ENCODE results near the gene NOL4L. TPM values are rescaled to one million over a fixed set of nuclear protein-coding genes. Genes with fewer than 3 reads are reported as not detected.

Gene NOL4L
- total RNA-seq, 1 donor from 2014 or later = 11.9 TPM

DNA sequence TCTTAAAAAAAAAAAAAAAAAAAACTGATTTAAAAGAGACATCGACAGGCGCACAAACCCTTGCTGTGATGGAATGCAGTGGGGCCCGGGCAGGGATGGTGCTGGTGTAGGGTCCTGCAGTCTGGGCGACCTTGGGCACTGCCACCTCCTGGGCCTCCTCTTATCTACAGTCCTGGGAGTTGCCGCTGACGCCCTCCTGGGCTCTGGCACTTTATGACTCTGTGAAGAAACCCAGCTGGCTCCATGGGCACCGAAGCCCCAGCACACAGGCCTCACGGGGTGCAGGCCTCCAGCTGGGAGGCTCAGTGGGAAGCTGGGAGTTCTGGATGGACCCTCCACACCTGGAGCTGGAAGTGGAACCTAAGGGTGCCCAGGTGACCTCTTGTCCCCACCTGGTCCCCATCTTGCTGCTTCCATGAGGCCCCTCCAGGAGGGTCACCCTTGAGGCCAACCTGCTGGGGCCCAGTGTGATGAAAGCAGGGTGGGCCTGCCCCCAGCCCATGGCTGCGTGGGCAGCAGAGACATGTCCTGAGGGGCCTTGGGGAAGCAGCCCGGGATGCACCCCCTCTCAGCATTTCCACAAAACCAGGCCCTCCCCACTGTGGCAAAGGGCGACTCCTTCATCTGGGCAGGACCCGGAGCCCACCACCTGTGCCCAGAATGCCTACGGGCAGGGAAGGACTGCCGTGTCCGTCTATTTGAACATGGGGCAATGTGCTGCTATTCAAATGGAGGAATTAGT, 122.1 kb downstream of the NOL4L start:
- Histone ChIP-seq H3K4me3 (no peak overlapping the region), H3K9ac (no peak overlapping the region), H3K4me1 (peaks cover 20% of the 10 kb centered on the region), H4K20me1 (ENCODE audit: low read depth) (peaks cover 57% of the 10 kb centered on the region), H3K79me2 (ENCODE audit: low read depth) (no peaks in the 10 kb centered on the region), H3K4me2 (peak overlapping the region; percentile 39), H3F3A (ENCODE audit: low read depth) (peaks cover 5% of the 10 kb centered on the region), H3K9me3 (ENCODE audit: low read depth) (no peaks in the 10 kb centered on the region), H3K27ac (no peak overlapping the region), H2AFZ (replicated peaks) (no peak overlapping the region), H3K27me3 (no peaks in the 10 kb centered on the region), H3K36me3 (no peaks in the 10 kb centered on the region)
- H3K4me3 Mint-ChIP-seq = no peak overlapping the region
- H3K27me3 Mint-ChIP-seq (ENCODE audit: insufficient read depth, low read depth) = peaks cover 2% of the 10 kb centered on the region
- DNase-seq (ENCODE audit: low spot score) = no peak
- H3K4me1 Mint-ChIP-seq = peaks cover 28% of the 10 kb centered on the region
- H3K9me3 Mint-ChIP-seq = no peaks in the 10 kb centered on the region
- peaks cover 3% of the 10 kb centered on the region for H3K36me3 Mint-ChIP-seq
- no peak overlapping the region for H3K27ac Mint-ChIP-seq
- TF ChIP-seq CTCF (IDR thresholded peaks at IDR 0.05) = no peak
- TF ChIP-seq EZH2phosphoT487 (IDR thresholded peaks at IDR 0.05) = no peak

GRCh38 chr20:32461836-32462600, 123.1 kb downstream of the NOL4L start:
- H3K27ac ChIP-seq = no peak overlapping the region
- TF ChIP-seq CTCF (IDR thresholded peaks at IDR 0.05) (no peak), EZH2 (IDR thresholded peaks at IDR 0.05) (no peak), EZH2phosphoT487 (IDR thresholded peaks at IDR 0.05) (no peak)
- no peak overlapping the region for H3K4me3 ChIP-seq
- Mint-ChIP-seq H3K27me3 (ENCODE audit: insufficient read depth, low read depth) (peaks cover 3% of the 10 kb centered on the region), H3K4me3 (no peak overlapping the region), H3K27ac (no peak overlapping the region), H3K36me3 (peaks cover 3% of the 10 kb centered on the region), H3K9me3 (no peaks in the 10 kb centered on the region), H3K4me1 (peaks cover 34% of the 10 kb centered on the region)
- H3F3A ChIP-seq (ENCODE audit: low read depth) = peaks cover 14% of the 10 kb centered on the region
- H3K79me2 ChIP-seq (ENCODE audit: low read depth) = no peaks in the 10 kb centered on the region
- no peaks in the 10 kb centered on the region for H3K36me3 ChIP-seq
- no peak overlapping the region for H2AFZ ChIP-seq (replicated peaks)
- H3K9me3 ChIP-seq (ENCODE audit: low read depth) = no peaks in the 10 kb centered on the region
- no peaks in the 10 kb centered on the region for H3K27me3 ChIP-seq
- H3K4me2 ChIP-seq = no peak overlapping the region
- no peak overlapping the region for H3K9ac ChIP-seq
- peaks cover 55% of the 10 kb centered on the region for H4K20me1 ChIP-seq (ENCODE audit: low read depth)
- peaks cover 25% of the 10 kb centered on the region for H3K4me1 ChIP-seq
- DNase-seq (ENCODE audit: low spot score) = no peak

DNA sequence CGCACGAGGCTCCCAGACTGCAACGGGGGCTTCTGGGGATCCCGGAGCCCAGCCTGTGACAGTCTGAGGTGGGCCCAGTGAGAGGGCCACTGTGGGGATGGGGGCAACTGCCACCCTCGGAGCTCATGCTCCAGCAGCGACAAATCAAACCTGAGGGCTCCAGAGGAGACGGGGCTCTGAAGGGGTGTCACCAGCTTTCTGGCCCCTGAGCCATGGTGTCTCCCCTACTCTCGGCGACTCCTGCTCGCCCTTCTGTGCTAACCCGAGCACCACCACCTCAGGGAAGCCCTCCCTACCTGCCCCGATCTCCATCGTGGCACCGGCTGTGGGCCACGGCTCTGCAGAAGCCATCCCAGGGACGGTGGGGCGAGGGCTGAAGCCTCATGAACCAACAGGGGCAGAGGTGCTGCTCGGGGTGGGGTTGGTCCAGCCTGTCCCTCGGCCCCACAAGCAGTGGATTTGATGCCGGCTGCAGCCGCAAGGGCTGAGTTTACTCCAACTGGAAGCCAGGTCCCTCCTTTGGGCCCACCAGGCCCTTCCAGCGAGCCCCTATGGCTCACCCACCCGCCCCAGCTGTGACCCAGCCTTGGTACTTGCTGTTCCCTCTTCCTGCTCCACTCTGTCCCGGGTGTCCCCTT, 124.3 kb downstream of the NOL4L start:
- Mint-ChIP-seq H3K27ac (no peak overlapping the region), H3K9me3 (no peaks in the 10 kb centered on the region), H3K36me3 (peaks cover 3% of the 10 kb centered on the region), H3K4me1 (peaks cover 36% of the 10 kb centered on the region), H3K27me3 (ENCODE audit: insufficient read depth, low read depth) (peaks cover 2% of the 10 kb centered on the region), H3K4me3 (no peak overlapping the region)
- peaks cover 9% of the 10 kb centered on the region for H3K79me2 ChIP-seq (ENCODE audit: low read depth)
- peaks cover 33% of the 10 kb centered on the region for H3K4me1 ChIP-seq
- H3K36me3 ChIP-seq = no peaks in the 10 kb centered on the region
- TF ChIP-seq EZH2phosphoT487 (IDR thresholded peaks at IDR 0.05) (no peak), EZH2 (IDR thresholded peaks at IDR 0.05) (no peak), CTCF (IDR thresholded peaks at IDR 0.05) (no peak)
- H3F3A ChIP-seq (ENCODE audit: low read depth) = peaks cover 22% of the 10 kb centered on the region
- H3K9ac ChIP-seq = no peak overlapping the region
- no peak overlapping the region for H3K4me2 ChIP-seq
- no peak overlapping the region for H3K27ac ChIP-seq
- H3K9me3 ChIP-seq (ENCODE audit: low read depth) = no peaks in the 10 kb centered on the region
- H2AFZ ChIP-seq (replicated peaks) = no peak overlapping the region
- no peak overlapping the region for H3K4me3 ChIP-seq
- no peaks in the 10 kb centered on the region for H3K27me3 ChIP-seq
- no peak for DNase-seq (ENCODE audit: low spot score)
- peaks cover 47% of the 10 kb centered on the region for H4K20me1 ChIP-seq (ENCODE audit: low read depth)

Data from neural progenitor cell (in vitro differentiated cells).